Parathyroid adenoma (tissue), 2 donors: Measurements from ENCODE around the gene RAMACL.

Source experiments
- H2AFZ ChIP-seq: fragments of 300-600 bp; sonication (generic); one replicate; pipeline ENCODE4 v1.7.0; 2017; ENCODE audit warnings: antibody characterized with exemption, mild to moderate bottlenecking
- H3K27ac ChIP-seq: fragments of 300-600 bp; sonication (generic); one replicate; pipeline ENCODE4 v1.7.0; 2017
- H3K27me3 ChIP-seq: fragments of 300-600 bp; sonication (generic); one replicate; pipeline ENCODE4 v1.7.0; 2017; ENCODE audit warnings: low read length; ENCODE audit not compliant: control insufficient read depth, insufficient read depth
- H3K36me3 ChIP-seq: fragments of 300-600 bp; sonication (generic); one replicate; pipeline ENCODE4 v1.7.0; 2017; ENCODE audit warnings: low read length; ENCODE audit not compliant: control insufficient read depth, insufficient read depth
- H3K4me1 ChIP-seq: fragments of 300-600 bp; sonication (generic); one replicate; pipeline ENCODE4 v1.7.0; 2017; ENCODE audit warnings: control low read depth
- H3K4me2 ChIP-seq: fragments of 300-600 bp; sonication (generic); one replicate; pipeline ENCODE4 v1.7.0; 2017; ENCODE audit warnings: low read length
- H3K4me3 ChIP-seq: fragments of 300-600 bp; sonication (generic); one replicate; pipeline ENCODE4 v1.7.0; 2017; ENCODE audit warnings: low read depth, low read length
- H3K79me2 ChIP-seq: fragments of 300-600 bp; sonication (generic); one replicate; pipeline ENCODE4 v1.7.0; 2017; ENCODE audit warnings: control low read depth
- H3K9ac ChIP-seq: fragments of 300-600 bp; sonication (generic); one replicate; pipeline ENCODE4 v1.7.0; 2017; ENCODE audit warnings: mild to moderate bottlenecking
- H3K9me3 ChIP-seq: fragments of 300-600 bp; sonication (generic); one replicate; pipeline ENCODE4 v1.7.0; 2017; ENCODE audit warnings: low read length; ENCODE audit not compliant: control insufficient read depth
- CTCF ChIP-seq: fragments of 300-600 bp; sonication (generic); IDR thresholded peaks from one replicate; pipeline ENCODE4 v1.7.0; 2017; ENCODE audit warnings: antibody characterized with exemption, mild to moderate bottlenecking
- donor health status: primary hyperparathyroidism.

RAMACL gene

GRCh38 chr6:166595061-166595780 is 8.7 kb upstream of the RAMACL start:
- TF ChIP-seq CTCF, result no peak
- no peaks in the 10 kb centered on the region for H3K27me3 ChIP-seq
- no peak overlapping the region for H3K27ac ChIP-seq
- no peak overlapping the region for H2AFZ ChIP-seq
- peaks cover 55% of the 10 kb centered on the region for H3K4me1 ChIP-seq
- peaks cover 75% of the 10 kb centered on the region for H3K79me2 ChIP-seq
- H3K9me3 ChIP-seq, result no peaks in the 10 kb centered on the region
- no peaks in the 10 kb centered on the region for H3K36me3 ChIP-seq
- no peak overlapping the region for H3K4me2 ChIP-seq
- no peak overlapping the region for H3K4me3 ChIP-seq
- no peak overlapping the region for H3K9ac ChIP-seq

GRCh38 chr6:166592821-166593220 is 6.3 kb upstream of the RAMACL start:
- no peak overlapping the region for H3K27ac ChIP-seq
- H3K4me2 ChIP-seq, result no peak overlapping the region
- no peak overlapping the region for H2AFZ ChIP-seq
- H3K27me3 ChIP-seq, result no peaks in the 10 kb centered on the region
- H3K9ac ChIP-seq, result no peak overlapping the region
- no peak overlapping the region for H3K4me3 ChIP-seq
- H3K36me3 ChIP-seq, result no peaks in the 10 kb centered on the region
- no peak for TF ChIP-seq CTCF
- H3K79me2 ChIP-seq, result peaks cover 51% of the 10 kb centered on the region
- H3K9me3 ChIP-seq, result no peaks in the 10 kb centered on the region
- H3K4me1 ChIP-seq, result peaks cover 53% of the 10 kb centered on the region

GRCh38 chr6:166591961-166592520 is 5.6 kb upstream of the RAMACL start:
- Histone ChIP-seq H3K4me3 (no peak overlapping the region), H3K27me3 (no peaks in the 10 kb centered on the region), H3K4me1 (peaks cover 51% of the 10 kb centered on the region), H3K79me2 (peaks cover 47% of the 10 kb centered on the region), H3K9ac (no peak overlapping the region), H3K9me3 (no peaks in the 10 kb centered on the region), H3K4me2 (no peak overlapping the region), H3K27ac (no peak overlapping the region), H2AFZ (no peak overlapping the region), H3K36me3 (no peaks in the 10 kb centered on the region)
- no peak for TF ChIP-seq CTCF

GRCh38 chr6:166591026-166591425 is 4.5 kb upstream of the RAMACL start:
- peak overlapping the region; percentile 23 for H3K4me2 ChIP-seq
- peaks cover 56% of the 10 kb centered on the region for H3K4me1 ChIP-seq
- H3K27me3 ChIP-seq, result no peaks in the 10 kb centered on the region
- H3K36me3 ChIP-seq, result no peaks in the 10 kb centered on the region
- peak overlapping the region; percentile 89 for H3K27ac ChIP-seq
- H3K9ac ChIP-seq, result no peak overlapping the region
- no peak for TF ChIP-seq CTCF
- peaks cover 45% of the 10 kb centered on the region for H3K79me2 ChIP-seq
- H2AFZ ChIP-seq, result no peak overlapping the region
- H3K4me3 ChIP-seq, result no peak overlapping the region
- H3K9me3 ChIP-seq, result no peaks in the 10 kb centered on the region
